Neuronal stem cell (in vitro differentiated cells): Measurements from ENCODE around the gene ENTHD1.
A peak's percentile ranks its signal among the peaks of the same experiment; 100 is the strongest.

Experiments
- DNase-seq: peaks from one replicate; pipeline ENCODE4 v3.0.0-alpha.2; 2013; ENCODE audit warnings: low spot score
- H2AFZ ChIP-seq: one replicate; pipeline ENCODE4 v1.6.1; 2013; ENCODE audit warnings: mild to moderate bottlenecking, low read length, inconsistent platforms
- H2AK5ac ChIP-seq: 2 replicates; pipeline ENCODE4 v1.6.1; 2013; ENCODE audit warnings: low read depth, mild to moderate bottlenecking, inconsistent platforms, low read length, moderate library complexity, mixed read lengths
- H2BK120ac ChIP-seq: 2 replicates; pipeline ENCODE4 v1.6.1; 2013; ENCODE audit warnings: low read depth, mild to moderate bottlenecking, inconsistent platforms, low read length, moderate library complexity, mixed read lengths
- H2BK12ac ChIP-seq: one replicate; pipeline ENCODE4 v1.6.1; 2013; ENCODE audit warnings: low read length, inconsistent platforms
- H2BK15ac ChIP-seq: 2 replicates; pipeline ENCODE4 v1.6.1; 2013; ENCODE audit warnings: mild to moderate bottlenecking, low read length, inconsistent platforms, mixed read lengths
- H2BK5ac ChIP-seq: one replicate; pipeline ENCODE4 v1.6.1; 2013; ENCODE audit warnings: inconsistent platforms, mild to moderate bottlenecking, low read length, moderate library complexity
- H3K14ac ChIP-seq: one replicate; pipeline ENCODE4 v1.6.1; 2013; ENCODE audit warnings: low read length, inconsistent platforms
- H3K18ac ChIP-seq: 2 replicates; pipeline ENCODE4 v1.6.1; 2013; ENCODE audit warnings: low read length, inconsistent platforms
- H3K23ac ChIP-seq: 2 replicates; pipeline ENCODE4 v1.6.1; 2013; ENCODE audit warnings: low read depth, mild to moderate bottlenecking, mixed read lengths, low read length, inconsistent platforms; ENCODE audit not compliant: poor library complexity
- H3K27ac ChIP-seq: replicated peaks from 3 replicates; pipeline ENCODE4 v1.5.1; 2013; ENCODE audit warnings: low read length, inconsistent platforms
- H3K27me3 ChIP-seq, 3 experiments: 2 replicates each; pipeline ENCODE4 v1.6.1; 2013; ENCODE audit warnings: low read length in 3 of 3, mild to moderate bottlenecking in 2 of 3, inconsistent platforms in 1 of 3, low read depth in 1 of 3, mixed read lengths in 1 of 3, moderate library complexity in 1 of 3; ENCODE audit not compliant: control insufficient read depth in 3 of 3, insufficient read depth in 3 of 3
- H3K36me3 ChIP-seq, 2 donors: replicated peaks in 1 of 2; 2 replicates each; pipeline ENCODE4 v1.6.1; 2013; ENCODE audit warnings: low read length in 2 of 2; ENCODE audit not compliant: control insufficient read depth in 2 of 2, insufficient read depth in 2 of 2
- H3K4ac ChIP-seq: 2 replicates; pipeline ENCODE4 v1.6.1; 2013; ENCODE audit warnings: inconsistent platforms, mild to moderate bottlenecking, low read length, moderate library complexity
- H3K4me1 ChIP-seq, 2 donors: 1 replicate in 1 of 2; 2 replicates in 1 of 2; pipeline ENCODE4 v1.6.1; 2013; ENCODE audit warnings: low read length in 2 of 2, low read depth in 1 of 2; ENCODE audit not compliant: control insufficient read depth in 2 of 2, insufficient read depth in 1 of 2
- H3K4me2 ChIP-seq: one replicate; pipeline ENCODE4 v1.6.1; 2013; ENCODE audit warnings: mild to moderate bottlenecking, low read length, inconsistent platforms; ENCODE audit not compliant: insufficient read depth, poor library complexity, severe bottlenecking
- H3K4me3 ChIP-seq, 2 donors: 2 replicates each; pipeline ENCODE4 v1.5.1; 2013; ENCODE audit warnings: low read length in 2 of 2, mild to moderate bottlenecking in 2 of 2, inconsistent platforms in 1 of 2, moderate library complexity in 1 of 2
- H3K79me1 ChIP-seq: one replicate; pipeline ENCODE4 v1.6.1; 2013; ENCODE audit warnings: low read depth, mild to moderate bottlenecking, inconsistent platforms, low read length, moderate library complexity
- H3K9ac ChIP-seq: one replicate; pipeline ENCODE4 v1.6.1; 2013; ENCODE audit warnings: mild to moderate bottlenecking, low read depth, low read length, inconsistent platforms; ENCODE audit not compliant: poor library complexity
- H3K9me3 ChIP-seq, 2 donors: replicated peaks in 1 of 2; 2 replicates each; pipeline versions ENCODE3 to v1.6.1; 2013; ENCODE audit warnings: low read length in 2 of 2, mild to moderate bottlenecking in 2 of 2, inconsistent platforms in 1 of 2, low read depth in 1 of 2, mixed read lengths in 1 of 2, moderate library complexity in 1 of 2; ENCODE audit not compliant: control insufficient read depth in 2 of 2, insufficient read depth in 1 of 2
- H4K8ac ChIP-seq: one replicate; pipeline ENCODE4 v1.6.1; 2013; ENCODE audit warnings: low read depth, mild to moderate bottlenecking, inconsistent platforms, low read length, moderate library complexity
- H4K91ac ChIP-seq: one replicate; pipeline ENCODE4 v1.6.1; 2013; ENCODE audit warnings: low read length, low read depth, mild to moderate bottlenecking, inconsistent platforms; ENCODE audit not compliant: poor library complexity
- WGBS, 2 donors: extraction: QIAGEN DNeasy Blood & Tissue Kit; methylation state at CpG; one replicate each; pipeline ENCODE4 v1.1.7; 2013; ENCODE audit warnings: missing lambda C conversion rate in 2 of 2, mixed read lengths in 1 of 2; ENCODE audit not compliant: insufficient read length in 2 of 2, insufficient replicate concordance in 1 of 2; ENCODE audit errors: extremely low coverage in 2 of 2; 5-methylcytosine and 5-hydroxymethylcytosine counted together

The ENTHD1 gene

DNA sequence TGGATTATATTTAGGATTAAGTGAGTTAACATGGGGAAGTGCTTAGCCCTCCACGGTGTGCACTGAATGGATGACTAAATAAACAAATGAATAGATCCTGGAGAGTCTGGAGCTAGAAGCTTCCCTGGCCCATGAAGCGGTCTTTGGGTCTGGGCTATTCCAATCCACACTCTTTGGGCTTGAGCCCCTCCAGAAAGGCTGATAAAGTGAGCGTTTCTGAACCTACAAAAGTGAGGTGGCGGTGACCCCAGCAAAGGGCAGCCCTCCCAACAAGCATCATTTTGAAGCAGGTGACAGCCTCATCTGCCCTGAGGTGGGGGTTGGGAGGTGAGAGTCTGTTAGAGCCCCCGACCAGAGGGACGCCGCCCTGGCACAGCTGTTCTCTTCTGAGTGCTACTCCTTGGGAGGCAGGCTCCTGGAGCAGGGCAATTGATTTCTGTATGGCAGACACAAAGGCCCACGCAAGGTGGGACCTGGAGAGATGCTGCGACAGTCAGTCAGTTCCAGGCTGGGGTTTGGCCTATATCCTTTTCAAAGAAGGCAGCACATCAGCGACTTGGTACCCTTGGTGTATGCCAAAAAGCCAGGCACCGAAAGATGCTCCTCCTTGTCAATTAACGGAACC, 165.2 kb downstream of the ENTHD1 start:
- Histone ChIP-seq H2AK5ac (no peak overlapping the region), H3K4me1 (peaks cover 0 to 9% of the 10 kb centered on the region in 2 donors), H3K27me3 (peaks cover 0 to 8% (median 0%) of the 10 kb centered on the region in 3 experiments)

DNA sequence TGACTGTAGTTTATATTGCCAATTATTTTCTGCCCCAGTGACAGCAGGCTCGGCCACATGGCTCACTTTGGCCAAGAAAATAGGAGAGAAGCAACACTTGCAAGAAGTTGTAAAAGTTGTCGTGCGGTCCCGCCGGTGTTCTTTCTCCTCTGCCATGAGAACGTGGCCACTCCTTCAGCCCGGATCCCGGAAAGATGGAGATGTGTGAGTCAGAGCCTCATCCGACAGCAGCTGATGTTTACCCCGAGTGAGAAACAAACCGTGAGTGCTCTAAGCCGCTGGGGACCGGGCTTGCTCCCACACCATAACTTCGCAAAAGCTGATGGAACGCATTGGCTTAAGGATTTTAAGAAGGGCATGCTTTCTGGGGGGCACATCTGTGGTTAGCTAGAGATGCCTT, 166.0 kb downstream of the ENTHD1 start:
- H2BK5ac ChIP-seq, result no peak overlapping the region
- H3K18ac ChIP-seq, result no peak overlapping the region
- H2BK15ac ChIP-seq, result no peak overlapping the region
- no peak for DNase-seq
- H4K8ac ChIP-seq, result no peak overlapping the region
- H3K4ac ChIP-seq, result no peak overlapping the region
- WGBS, 2 donors, result no CpG with 5 or more reads among the region's 15 CpGs
- peaks cover 0 to 4% (median 0%) of the 10 kb centered on the region in 3 experiments for H3K27me3 ChIP-seq
- peaks cover 0 to 9% of the 10 kb centered on the region in 2 donors for H3K4me1 ChIP-seq
- no peak overlapping the region for H3K14ac ChIP-seq
- H2AFZ ChIP-seq, result no peak overlapping the region
- no peaks in the 10 kb centered on the region for H3K9me3 ChIP-seq
- H3K36me3 ChIP-seq, result no peaks in the 10 kb centered on the region
- no peak overlapping the region for H3K27ac ChIP-seq
- H2AK5ac ChIP-seq, result no peak overlapping the region
- H3K4me2 ChIP-seq, result no peak overlapping the region
- no peaks in the 10 kb centered on the region for H3K79me1 ChIP-seq
- H3K23ac ChIP-seq, result no peak overlapping the region
- no peak overlapping the region for H3K9ac ChIP-seq
- H3K4me3 ChIP-seq, result no peak overlapping the region
- no peak overlapping the region for H4K91ac ChIP-seq
- H2BK120ac ChIP-seq, result no peak overlapping the region
- no peak overlapping the region for H2BK12ac ChIP-seq

More for the DNA sequence above, 165.2 kb downstream of the ENTHD1 start:
- no peak overlapping the region for H3K23ac ChIP-seq
- H3K4me3 ChIP-seq, result no peak overlapping the region
- no peak overlapping the region for H3K9ac ChIP-seq
- no peak overlapping the region for H3K4me2 ChIP-seq
- H3K18ac ChIP-seq, result peak overlapping the region; percentile 36
- no peaks in the 10 kb centered on the region for H3K79me1 ChIP-seq
- no peaks in the 10 kb centered on the region for H3K36me3 ChIP-seq
- H2AFZ ChIP-seq, result no peak overlapping the region
- no peak overlapping the region for H4K8ac ChIP-seq
- DNase-seq, result no peak
- H2BK120ac ChIP-seq, result no peak overlapping the region
- WGBS, 2 donors, result no CpG with 5 or more reads among the region's 12 CpGs
- no peak overlapping the region for H3K14ac ChIP-seq
- no peak overlapping the region for H2BK15ac ChIP-seq
- no peak overlapping the region for H4K91ac ChIP-seq
- H2BK5ac ChIP-seq, result no peak overlapping the region
- H3K9me3 ChIP-seq, result no peaks in the 10 kb centered on the region
- no peak overlapping the region for H3K27ac ChIP-seq
- no peak overlapping the region for H3K4ac ChIP-seq
- H2BK12ac ChIP-seq, result no peak overlapping the region

DNA sequence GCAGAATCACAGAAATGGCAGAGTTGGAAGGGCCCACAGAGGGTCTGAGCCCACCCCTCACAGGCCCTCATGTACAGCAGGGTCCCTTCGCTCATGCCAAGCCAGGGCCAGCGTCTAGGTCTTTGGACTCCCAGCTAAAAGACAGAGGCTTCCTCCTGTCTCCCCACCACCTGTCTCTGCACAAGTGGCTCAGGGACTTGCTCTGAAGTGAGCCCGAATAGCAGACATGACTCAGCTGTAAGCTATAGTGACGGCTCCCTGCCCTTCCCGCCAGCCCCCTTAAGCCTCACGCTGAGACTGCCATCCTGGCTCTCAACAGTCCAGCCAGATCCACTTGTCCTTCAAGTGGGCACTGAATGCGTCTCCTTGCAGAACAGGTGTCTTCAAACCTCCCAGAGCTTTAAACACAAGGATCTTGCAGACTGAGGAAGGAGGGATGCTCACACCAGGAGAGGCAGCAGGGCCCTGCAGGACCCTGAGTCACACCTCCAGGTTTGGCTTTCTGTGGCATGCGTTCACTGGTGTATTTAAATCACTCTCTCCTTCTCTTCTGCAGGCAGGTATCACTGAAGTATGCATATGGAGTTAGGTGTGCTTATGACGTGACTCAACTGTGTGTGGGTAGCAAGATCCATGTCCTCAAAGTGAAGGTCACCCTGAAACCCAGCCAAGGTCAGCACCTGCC, 168.1 kb downstream of the ENTHD1 start:
- no CpG with 5 or more reads among the region's 9 CpGs for WGBS, 2 donors
- no peak overlapping the region for H3K14ac ChIP-seq
- H2BK5ac ChIP-seq, result no peak overlapping the region
- no peak overlapping the region for H2BK15ac ChIP-seq
- no peak overlapping the region for H4K8ac ChIP-seq
- no peak overlapping the region for H4K91ac ChIP-seq
- no peak overlapping the region for H3K4me2 ChIP-seq
- no peak overlapping the region for H2BK12ac ChIP-seq
- H3K27ac ChIP-seq, result no peak overlapping the region
- H3K4me3 ChIP-seq, result no peak overlapping the region
- H3K36me3 ChIP-seq, result no peaks in the 10 kb centered on the region
- peaks cover 3 to 9% of the 10 kb centered on the region in 2 donors for H3K4me1 ChIP-seq
- no peak overlapping the region for H2BK120ac ChIP-seq
- peaks cover 0 to 14% (median 0%) of the 10 kb centered on the region in 3 experiments for H3K27me3 ChIP-seq
- H3K23ac ChIP-seq, result no peak overlapping the region
- no peaks in the 10 kb centered on the region for H3K79me1 ChIP-seq
- H3K18ac ChIP-seq, result peak overlapping the region; percentile 50
- no peak overlapping the region for H2AK5ac ChIP-seq
- no peak overlapping the region for H3K9ac ChIP-seq
- H2AFZ ChIP-seq, result no peak overlapping the region
- no peak overlapping the region for H3K4ac ChIP-seq
- DNase-seq, result no peak
- no peaks in the 10 kb centered on the region for H3K9me3 ChIP-seq

DNA sequence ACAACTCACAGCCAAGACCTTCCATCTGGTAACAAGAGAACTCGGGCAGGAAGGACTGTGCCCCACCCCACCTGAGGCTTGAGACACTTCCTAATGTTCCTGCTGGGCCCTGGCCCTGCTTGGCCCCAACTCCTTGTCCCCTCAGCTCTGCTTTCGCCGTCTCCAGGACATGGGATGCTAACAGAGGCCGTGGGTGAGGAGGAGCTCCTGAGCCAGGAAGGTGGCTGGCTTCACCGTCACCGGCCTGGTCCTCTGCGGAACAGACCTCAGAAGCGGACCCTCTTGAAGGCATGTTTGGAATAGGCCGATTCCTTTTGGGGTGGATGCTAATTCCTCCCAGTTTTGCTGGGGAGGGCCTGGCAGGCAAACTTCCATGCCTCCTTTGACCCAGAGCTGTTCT, 168.7 kb downstream of the ENTHD1 start:
- Histone ChIP-seq H4K8ac (no peak overlapping the region), H2BK15ac (no peak overlapping the region), H2BK12ac (no peak overlapping the region), H3K9ac (no peak overlapping the region), H2AK5ac (no peak overlapping the region), H4K91ac (no peak overlapping the region), H2AFZ (no peak overlapping the region), H3K27ac (no peak overlapping the region), H2BK120ac (no peak overlapping the region), H3K4ac (no peak overlapping the region), H2BK5ac (no peak overlapping the region), H3K27me3 (peaks cover 0 to 14% (median 0%) of the 10 kb centered on the region in 3 experiments), H3K4me2 (no peak overlapping the region), H3K36me3 (no peaks in the 10 kb centered on the region), H3K4me1 (peaks cover 3 to 12% of the 10 kb centered on the region in 2 donors), H3K79me1 (no peaks in the 10 kb centered on the region), H3K23ac (no peak overlapping the region), H3K14ac (no peak overlapping the region), H3K9me3 (no peaks in the 10 kb centered on the region), H3K18ac (no peak overlapping the region), H3K4me3 (no peak overlapping the region)
- DNase-seq, result no peak
- no CpG with 5 or more reads among the region's 9 CpGs for WGBS, 2 donors
